ENCODE data around the gene MGAT3.

Gene MGAT3

DNA sequence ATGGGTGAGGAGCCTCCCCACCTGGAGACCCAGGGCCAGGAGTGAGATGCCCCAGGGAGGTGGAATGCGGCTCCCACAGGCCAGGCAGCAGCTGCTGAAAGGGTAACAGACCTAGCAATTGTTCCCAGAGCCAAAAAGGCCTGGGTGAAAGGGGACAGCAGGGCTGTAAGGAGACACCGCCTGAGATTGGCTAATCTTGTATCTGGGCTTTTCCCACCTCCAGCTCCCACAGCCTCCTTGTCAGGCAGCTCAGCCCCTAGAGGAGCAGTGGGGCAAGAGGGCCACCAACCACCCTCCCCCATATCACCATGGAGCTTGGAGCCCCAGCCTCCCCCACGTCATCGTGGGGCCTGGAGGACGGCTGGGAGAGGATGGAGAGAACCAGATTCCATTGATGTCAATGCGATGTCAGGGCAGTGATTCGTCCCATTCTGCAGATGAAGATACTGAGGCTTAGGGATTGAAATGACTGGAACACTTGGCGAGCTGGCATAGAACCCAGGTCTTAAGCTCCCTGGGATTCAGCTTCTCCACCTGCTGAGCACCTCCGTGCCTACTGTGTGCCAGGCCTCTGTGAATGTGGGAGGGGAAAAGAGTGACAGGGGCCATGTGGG, 2.9 kb upstream of the MGAT3 start:
- DNase-seq, result no peak

DNA sequence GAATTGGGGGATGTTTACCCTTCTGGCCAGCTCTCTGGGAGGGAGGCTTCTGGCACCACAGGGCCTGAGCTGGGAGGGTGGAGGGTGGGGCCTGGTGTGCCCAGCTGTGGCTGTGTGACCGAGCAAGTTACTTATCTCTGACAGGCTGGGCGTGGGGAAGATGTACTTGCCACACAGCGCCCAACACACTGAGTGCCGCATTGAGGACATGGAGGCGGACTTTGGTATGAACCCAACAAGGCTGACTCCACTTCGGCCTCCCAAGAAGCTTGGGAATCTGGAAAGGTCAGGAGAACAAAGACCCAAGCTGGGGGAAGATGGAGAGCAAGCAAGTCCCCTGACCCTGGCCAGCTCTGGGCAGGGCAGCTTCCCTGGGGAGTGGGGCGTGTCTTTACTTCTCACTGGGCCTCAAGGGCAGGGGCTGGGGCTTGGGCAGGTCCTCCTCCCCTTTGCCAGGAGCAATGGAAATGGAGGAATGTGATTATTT, 2.4 kb upstream of the MGAT3 start:
- no peak for DNase-seq

DNA sequence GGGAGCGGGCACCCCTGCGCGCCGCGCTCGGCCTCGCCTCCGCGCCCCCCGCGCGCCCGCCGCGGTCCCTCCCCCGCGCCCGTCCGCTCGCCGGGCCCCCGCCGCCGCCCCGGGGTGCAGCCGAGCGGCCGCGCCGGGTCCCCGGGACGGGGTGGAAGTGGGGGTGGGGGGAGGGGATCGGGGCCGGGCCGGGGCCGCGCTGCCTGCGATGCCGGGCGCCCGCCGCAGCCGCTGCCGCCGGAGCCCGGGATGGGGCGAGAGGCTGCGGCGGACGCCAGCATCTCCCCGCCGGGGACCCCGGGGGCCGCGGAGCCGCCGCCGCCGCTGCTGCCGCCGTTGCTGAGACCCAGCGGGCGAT, 365 bp downstream of the MGAT3 start:
- DNase-seq, result no peak

DNA sequence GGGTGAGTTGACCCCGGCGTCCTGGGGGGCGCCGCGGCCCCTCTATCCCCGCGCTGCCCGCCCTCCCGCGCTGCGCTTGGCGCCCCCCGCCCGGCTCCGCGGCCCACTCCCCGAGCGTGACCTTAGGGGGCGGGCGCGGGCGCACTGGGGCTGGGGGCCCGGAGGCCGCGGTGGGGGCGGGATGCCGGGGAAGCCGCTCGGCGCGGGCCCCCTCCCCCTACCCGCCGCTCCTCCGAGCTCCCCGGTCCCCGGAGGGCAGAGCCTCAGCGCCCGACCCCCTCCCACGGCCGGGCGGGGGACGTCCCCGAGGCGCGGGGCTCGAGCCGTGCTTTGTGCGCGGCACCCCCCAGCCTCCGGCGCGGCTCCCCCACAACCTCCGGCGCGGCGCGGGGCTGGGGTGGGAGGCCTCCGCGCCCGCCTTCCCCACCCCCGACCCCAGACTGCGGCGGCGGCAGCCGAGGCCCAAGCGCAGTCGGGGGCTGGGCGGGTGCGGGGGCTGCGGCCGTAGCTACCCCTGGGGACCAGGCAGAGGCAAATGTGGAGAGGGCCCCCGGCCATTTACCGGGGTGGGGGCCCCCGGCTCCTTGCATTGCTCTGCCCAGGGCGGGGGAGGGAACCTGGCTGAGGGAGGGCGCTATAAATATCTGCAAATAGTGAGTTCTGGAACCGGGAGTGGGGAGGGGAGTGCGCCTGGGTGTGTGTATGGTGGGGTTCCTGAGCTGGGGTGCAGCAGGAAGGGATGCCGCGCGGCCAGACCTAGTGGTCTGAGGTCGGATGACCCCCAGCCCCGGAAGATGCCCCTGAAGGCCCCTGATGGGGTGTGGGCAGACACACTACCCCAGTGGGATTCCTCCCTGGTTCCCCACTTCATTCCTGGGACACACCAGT, 988 bp downstream of the MGAT3 start:
- no peak for DNase-seq

DNA sequence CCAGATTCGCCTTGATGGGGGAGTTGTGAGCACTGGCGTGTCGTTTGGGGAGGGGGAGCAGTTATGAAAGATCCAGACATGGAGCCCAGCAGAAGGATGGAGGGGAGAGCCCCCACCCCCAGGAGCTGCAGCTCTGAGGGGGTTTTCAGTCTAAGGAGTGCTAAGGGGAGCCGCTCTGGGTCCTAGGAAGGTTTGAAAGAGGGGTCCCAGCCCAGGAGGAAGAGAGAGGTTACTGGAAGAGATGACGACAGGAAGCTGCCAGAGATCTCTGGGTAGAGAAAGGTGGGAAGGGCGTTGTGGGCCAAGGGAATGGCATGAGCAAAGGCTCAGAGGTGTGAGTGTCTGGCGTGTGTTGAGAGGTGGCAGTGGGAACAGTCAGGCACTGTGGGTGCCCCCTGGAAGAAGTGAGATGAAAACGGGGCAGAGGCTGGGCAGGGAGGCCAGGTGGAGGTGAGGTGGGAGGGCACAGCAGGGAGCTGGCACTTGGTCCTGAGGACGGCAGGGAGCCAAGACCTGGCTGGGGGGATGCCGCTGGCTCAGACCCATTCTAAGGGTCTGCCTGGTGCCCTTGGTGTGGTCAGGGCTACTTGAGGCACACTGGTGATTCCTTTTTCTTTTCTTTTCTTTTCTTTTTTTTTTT, 1.8 kb downstream of the MGAT3 start:
- no peak for DNase-seq

DNA sequence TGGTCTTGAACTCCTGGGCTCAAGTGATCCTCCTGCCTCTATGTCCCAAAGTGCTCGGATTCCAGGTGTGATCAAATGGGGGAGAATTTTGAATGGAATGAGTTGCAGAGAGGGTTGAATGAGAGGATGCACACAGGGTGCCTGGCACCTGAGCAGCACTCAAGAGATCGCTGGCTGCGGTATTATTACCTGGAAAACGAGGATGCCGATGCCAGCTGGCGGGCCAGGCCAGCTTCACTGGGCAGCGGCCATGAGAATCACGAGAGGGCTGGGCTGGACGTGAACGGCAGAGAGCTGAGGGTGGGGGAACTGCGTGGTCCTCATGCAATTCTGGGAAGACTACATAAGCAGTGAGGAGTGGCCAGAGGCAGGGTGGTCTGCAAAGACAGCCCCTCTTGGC, 2.9 kb downstream of the MGAT3 start:
- DNase-seq, result no peak

DNA sequence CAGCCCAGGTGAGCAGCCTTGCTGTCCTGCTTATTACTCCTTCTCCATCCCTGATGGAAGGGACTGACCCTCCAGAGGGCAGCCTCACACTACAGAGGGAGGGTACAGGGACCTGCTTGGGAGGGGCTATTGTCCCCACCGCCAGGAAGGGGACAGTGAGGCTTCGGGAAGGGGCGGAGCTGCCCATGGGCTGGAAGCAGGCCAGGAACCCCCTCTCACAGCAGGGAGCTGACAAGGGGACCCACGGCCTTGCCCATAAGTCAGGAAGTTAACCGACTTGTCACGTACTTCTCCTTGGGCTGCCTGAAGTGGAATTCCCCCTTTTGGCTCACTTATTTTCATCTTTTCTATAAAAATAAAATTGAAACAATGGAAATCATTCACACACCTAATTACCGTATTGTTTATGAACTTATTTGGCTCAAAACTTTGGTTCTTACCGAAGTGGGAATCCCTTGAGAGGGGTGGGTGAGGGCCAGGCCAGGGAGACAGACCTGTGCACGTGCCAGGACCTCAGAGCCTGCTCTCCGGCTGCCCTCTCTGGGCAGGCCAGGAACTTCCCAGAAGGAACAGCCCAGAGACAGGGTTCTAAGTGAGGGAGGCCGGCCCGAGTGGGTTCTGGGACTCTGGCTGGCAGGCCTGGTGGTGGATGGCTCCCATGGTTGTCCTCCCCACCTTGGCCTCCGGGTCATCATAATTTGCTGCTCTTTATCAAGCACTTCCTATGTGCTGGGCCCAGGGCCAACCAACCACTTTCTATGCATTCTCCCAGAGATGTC, 5.8 kb downstream of the MGAT3 start:
- DNase-seq, result no peak

DNA sequence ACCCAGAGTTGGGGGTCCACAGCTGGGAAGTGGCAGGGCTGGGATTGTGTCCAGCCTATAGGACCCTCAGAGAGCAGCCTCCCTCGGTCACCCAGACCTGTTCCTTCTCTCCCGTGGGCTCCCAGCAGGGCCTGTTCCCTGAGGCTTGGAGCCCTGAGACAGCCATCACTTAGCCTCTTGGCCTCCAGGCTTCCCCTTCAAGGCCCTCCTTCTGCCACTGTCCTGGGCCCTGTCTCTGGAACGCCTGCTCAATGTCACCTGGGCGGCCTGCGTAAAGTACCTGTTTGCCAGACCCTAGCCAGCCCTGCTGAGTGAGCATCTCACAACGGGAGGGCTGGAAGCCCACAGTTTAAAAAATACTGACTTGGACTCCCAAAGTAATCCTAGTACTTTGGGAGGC, 6.5 kb downstream of the MGAT3 start:
- DNase-seq, result no peak

DNA sequence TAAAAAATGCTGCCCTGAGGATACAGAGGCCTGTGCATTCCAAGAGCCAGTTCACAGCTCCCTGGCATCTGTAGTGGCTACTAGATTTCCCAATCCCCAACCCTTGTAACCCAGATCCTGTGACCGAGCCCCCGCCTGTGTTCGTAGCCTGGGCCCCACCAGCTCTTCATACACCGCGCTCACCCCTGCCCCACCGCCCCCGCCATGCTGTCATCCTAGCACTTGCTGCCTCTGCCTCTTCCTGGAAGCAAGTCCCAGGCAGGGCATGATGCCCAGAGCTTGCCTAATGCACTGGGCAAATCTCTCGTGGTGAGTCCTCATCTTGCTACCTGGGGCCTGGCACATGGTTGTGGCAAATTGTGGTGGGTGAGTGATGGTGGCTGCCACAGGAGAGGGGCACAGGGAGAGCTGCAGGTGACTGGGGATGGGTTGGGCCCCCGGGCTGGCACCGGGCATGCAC, 7.1 kb downstream of the MGAT3 start:
- no peak for DNase-seq

DNA sequence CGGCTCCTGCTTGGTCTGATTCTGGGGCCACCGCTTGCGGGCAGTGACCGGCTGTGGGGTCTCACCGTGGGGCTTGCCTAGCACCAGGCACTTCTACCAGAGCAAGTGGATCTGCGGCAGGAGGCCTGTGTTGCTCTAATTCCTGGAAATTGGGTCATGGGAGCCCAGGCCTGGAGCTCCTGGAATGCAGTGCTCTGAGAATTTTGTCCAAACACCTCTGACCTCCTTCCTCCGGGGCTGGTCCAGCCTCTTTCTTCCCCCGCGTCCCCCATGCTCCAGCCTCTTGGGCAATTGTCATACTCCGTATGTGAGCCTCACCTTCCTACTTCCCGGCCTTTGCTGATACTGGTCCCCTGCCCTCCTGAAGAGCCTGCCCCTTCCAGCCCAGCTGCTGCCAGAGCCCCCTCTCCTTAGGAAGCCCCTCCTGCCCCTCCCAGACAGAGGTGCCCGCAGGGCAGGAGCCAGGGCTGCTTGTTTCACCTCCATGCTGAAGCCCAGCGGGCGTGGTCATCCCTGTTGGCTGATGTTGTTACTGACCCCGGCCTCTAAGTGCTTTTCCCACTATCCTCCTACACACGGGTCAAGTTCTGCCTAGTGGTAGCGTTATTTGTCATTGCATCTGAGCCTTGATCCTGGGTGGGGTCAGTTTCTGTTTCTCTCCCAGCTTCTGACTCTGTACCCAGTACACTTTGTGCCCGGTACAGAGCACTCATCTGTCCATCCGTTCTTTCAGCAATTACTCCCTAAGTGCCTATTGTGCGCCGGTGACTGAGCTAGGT, 9.6 kb downstream of the MGAT3 start:
- no peak for DNase-seq

DNA sequence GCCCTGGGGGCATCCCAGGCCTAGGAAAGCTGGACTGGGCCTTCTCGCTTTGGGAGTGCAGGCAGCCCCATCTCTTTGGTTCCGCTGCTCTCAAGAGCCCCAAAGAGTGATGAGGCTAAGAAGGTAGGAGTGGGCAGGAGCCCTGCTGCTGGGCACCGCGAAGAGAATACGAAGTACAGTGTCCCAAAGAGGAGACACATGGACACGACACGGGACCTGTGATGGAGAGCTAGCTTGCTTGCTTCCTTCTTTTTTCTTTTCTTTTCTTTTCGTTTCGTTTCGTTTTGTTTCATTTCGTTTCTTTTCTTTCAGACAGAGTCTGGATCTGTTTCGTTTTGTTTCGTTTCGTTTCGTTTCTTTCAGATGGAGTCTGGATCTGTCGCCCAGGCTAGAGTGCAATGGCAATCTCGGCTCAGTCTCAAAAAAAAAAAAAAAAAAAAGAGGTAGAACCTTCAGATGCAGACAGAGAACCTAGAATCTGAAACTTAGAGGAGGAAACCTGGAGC, 10.6 kb downstream of the MGAT3 start:
- no peak for DNase-seq

DNA sequence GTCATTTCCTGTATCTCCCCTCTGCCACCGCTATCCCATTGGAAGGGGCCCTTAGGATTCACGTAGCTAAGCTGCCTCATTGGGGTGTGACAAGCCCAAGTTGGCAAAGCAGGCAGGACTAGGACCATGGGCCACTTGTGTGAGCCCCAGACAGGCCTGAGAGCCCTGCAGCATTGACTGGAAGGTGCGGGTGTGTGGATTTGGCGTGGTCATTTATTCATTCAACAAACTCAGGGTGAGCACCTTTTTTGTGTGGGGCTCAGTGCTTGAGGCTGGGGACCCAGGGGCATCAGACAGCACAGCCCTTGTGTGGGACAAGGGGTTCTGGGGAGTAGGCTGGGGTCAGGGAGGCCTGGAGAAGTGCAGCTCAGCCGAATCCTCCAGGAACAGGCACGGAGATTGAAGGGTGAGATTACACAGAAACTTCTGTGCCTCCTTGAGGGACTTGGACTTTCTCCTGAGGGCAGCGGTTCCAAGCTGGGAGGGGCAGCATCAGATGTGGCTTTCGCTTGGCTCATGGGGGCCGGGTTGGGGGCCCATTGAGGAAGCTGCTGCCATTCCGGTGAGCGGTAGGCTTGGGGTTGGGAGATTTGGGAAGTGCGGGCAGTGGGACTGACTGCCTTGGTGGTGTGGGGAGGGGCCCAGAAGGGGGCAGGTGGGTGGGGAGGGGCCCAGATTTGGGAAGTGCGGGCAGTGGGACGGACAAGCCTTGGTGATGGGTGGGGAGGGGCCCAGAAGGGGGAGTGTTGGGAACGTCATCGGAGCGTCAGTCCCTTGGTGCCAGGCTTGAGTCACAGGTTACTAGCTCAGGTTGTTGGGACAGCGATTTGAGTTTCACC, 11.9 kb downstream of the MGAT3 start:
- no peak for DNase-seq

DNA sequence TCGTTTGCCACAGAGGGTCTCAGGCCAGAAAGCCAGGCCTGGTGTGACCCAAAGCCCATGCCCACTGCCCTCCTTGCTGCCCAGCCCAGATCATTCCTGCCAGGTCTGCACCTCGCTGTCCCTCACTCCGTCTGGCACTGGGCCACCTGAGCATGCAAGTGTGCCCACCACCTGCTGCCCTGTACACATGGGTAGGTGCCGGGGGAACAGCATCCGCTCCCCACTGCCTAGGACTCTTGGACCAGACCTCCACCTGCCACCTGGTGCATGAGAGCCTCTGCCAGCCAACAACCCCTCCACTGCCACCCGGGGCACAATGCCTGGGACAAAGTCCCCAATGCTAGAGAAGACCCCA, 12.5 kb downstream of the MGAT3 start:
- no peak for DNase-seq

DNA sequence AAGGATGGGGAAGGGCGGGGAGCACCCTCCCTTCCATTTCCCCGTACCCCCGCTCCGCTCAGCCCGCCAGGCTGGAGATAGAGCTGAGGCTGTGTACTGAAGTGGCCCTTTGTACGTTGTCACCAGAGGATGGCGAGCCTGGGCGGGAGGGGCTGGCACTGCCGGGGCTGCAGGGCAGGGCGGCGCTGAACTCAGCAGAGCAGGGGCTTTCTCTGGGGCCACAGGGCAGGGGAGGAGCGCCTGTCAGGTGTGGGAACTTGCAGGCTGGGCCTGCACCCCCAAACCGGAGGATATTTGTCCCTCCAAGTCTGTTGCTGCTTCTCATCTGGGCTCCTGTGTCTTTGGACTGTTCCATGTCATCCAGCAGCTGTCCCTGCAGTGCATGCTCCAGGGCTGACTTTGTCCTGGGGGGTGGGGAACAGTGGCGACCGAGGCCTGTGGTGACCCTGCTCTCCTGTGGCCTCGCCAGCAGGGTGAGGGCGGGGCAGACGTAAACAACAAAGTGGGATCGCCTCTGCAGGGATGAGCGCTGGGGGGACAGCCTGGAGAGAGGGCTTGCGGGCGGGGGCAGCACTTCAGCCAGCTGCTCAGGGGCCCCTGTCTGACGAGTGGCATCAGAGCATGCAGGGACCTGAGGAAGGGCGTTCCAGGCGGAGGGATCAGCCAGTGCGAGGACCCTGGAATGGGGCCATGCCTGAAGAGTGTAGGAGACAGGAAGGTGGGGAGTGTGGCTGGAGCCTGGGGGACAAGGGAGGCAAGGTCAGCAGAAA, 13.1 kb downstream of the MGAT3 start:
- no peak for DNase-seq

DNA sequence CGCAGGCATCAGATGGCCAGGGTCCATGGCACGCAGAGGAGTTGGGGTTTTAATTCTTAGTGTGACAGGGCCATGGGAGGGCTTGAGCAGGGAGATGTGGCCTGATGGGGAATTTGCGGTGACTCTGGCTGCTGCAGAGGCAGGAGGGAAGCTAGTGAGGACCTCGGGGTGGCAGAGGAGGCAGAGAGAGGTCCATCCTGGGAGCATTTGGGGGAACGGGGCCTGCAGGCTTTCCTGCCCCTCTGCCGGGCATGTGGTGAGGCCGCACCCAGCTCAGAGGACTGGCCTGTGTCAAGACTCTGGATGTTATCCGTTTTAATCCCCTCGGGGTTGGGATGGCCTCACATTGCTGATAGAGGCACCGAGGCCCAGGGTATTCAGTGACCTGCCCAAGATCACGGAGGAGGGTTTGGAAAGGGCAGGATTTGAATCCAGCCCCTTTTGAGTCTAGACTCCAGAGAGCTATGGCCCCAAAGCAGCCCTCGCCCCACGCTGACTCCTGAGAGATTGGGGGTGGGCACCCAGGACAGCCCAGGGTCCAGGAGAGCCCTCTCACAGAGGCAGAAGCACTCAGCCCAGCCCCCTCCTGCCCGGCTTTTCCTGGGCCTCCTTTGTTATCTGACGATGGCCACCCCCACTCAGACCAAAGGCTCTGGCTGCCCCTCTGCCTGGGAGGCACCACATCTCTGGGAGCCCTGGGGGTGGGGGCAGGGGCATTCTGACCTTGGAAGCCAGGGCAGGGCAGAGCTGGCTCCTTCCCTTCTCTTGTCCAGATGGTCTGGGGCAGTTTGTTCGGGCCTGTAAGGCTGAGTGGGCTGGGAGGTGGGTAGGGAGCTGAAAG, 13.9 kb downstream of the MGAT3 start:
- DNase-seq, result no peak

DNA sequence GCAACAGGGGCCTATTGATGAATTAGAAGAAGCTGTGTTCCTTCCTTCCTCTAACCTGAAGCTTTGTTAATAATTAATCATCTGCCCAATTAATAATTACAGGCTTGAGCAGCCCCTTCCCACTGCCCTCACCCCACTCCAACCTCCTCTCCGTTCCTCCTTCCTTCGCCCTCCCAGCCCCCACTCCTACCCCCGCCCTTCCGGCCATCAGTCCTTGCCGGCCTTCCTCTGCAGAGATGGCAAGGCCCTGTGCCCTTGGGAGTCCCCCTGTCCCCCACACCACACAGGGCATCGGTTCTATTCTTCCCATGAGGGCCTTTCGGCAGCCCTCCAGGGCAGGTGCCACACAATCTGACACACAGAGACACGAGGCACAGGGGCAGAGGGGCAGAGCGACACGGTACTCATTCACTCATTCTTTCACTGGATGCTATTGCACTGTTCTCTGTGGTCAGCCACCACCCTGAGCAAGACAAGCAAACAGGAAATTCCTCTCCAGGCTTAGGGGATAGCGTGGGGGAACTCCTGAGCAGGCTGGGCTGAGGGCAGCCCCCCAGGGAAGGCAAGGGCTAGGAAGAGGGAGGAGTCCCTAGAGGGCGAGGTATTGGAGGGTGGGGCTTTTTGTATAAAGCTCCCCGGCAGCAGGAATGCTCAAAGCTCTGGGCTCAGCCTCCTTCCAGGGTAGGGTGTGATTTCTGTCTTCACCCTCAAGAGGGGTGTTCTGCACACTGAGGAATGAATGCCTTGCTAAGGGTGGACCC, 14.7 kb downstream of the MGAT3 start:
- no peak for DNase-seq

DNA sequence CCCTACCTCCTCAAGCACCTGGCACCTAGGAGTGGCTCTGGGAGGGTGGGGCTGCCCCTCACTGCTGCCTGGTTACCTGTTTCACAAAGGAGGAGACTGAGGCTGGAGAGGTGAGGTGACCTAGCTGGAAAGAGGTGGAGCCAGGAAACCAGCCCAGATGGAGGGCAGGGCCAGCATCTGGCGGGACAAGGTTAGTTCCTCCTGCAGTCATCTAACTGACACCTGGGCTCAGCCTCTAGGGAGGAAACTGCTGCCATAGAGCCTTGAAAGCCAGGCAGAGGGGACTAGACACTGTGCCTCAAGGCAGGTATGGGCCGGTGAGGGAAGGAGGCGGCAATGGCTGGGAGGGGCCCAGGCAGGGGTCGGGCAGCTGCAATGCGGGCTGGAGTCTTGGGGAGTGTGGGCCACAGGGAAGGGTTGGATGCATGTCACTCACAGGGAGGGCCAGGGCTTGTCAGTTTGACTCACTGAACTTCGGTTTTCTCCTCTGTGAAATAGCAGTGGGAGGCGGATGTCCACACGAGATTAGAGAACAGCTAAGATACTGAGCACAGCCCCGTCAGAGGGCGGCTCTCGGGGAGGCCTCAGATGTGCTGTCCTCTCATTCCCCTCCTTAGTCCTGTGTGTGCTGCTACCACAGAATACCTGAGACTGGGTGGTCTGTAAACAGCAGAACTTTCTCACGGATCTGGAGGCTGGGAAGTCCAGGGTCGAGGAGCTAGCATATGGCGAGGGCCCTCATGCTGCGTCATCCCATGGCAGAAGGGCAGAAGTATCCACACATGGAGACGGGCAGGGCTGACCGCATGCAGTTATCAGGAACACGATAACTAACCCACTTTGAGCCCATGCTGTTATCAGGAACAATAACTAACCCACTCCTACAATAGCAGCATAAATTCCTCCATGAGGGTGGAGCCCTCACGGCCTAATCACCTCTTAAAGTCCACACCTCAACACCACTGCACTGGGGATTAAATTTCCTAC, 16.1 kb downstream of the MGAT3 start:
- DNase-seq, result no peak

Data from GOT3 (cell line).